Skeletal muscle tissue (tissue), 5 donors: ENCODE results near the gene SLC38A5. TPM values are rescaled to one million over a fixed set of nuclear protein-coding genes. Genes with fewer than 3 reads are reported as not detected.
"Not testable (repeated sequence)": the region's sequence is repeated elsewhere in the genome, so short reads cannot be mapped to it uniquely, and the experiment has no call there.

Experiments
- H3K27ac ChIP-seq: one replicate; pipeline ENCODE4 v1.7.0; 2013; ENCODE audit warnings: mild to moderate bottlenecking, low read depth, low read length, inconsistent platforms
- H3K27me3 ChIP-seq, 3 donors: one replicate each; pipeline ENCODE4 v1.7.0; 2013; ENCODE audit warnings: low read length in 3 of 3; ENCODE audit not compliant: control insufficient read depth in 3 of 3, insufficient read depth in 3 of 3
- H3K36me3 ChIP-seq, 3 donors: one replicate each; pipeline ENCODE4 v1.7.0; 2013; ENCODE audit warnings: low read length in 3 of 3; ENCODE audit not compliant: control insufficient read depth in 3 of 3, insufficient read depth in 3 of 3
- H3K4me1 ChIP-seq, 3 donors: one replicate each; pipeline ENCODE4 v1.7.0; 2013; ENCODE audit warnings: low read length in 3 of 3, mild to moderate bottlenecking in 3 of 3; ENCODE audit not compliant: control insufficient read depth in 3 of 3, insufficient read depth in 3 of 3
- H3K4me3 ChIP-seq, 3 donors: one replicate each; pipeline ENCODE4 v1.7.0; 2013; ENCODE audit warnings: low read length in 3 of 3
- H3K9ac ChIP-seq, 3 donors: one replicate each; pipeline ENCODE4 v1.7.0; 2013; ENCODE audit warnings: low read length in 3 of 3, mild to moderate bottlenecking in 3 of 3, moderate library complexity in 2 of 3, low read depth in 1 of 3
- H3K9me3 ChIP-seq, 3 donors: one replicate each; pipeline ENCODE4 v1.7.0; 2013; ENCODE audit warnings: low read length in 3 of 3; ENCODE audit not compliant: control insufficient read depth in 3 of 3
- small RNA-seq: library from RNA; depleted of rRNA; stranded (forward); fragments of <200 nt; gene quantifications from one replicate; pipeline ENCODE3, GENCODE V24; 2014
- total RNA-seq: library from RNA; depleted of rRNA; stranded (reverse); fragments of >200 nt; gene quantifications from one replicate; pipeline ENCODE4 v1.2.3, GENCODE V29; 2014
- donor health status: Osteomylitis.

Gene SLC38A5
- total RNA-seq, 1 donor from 2014 or later: 6.3 TPM

- not testable (repeated sequence) for H3K27me3 ChIP-seq, H3K9me3 ChIP-seq, H3K4me1 ChIP-seq, H3K4me3 ChIP-seq, H3K9ac ChIP-seq, H3K36me3 ChIP-seq, H3K27ac ChIP-seq
Observed at GRCh38 chrX:48430166-48430565, 39.9 kb downstream of the SLC38A5 start.

DNA sequence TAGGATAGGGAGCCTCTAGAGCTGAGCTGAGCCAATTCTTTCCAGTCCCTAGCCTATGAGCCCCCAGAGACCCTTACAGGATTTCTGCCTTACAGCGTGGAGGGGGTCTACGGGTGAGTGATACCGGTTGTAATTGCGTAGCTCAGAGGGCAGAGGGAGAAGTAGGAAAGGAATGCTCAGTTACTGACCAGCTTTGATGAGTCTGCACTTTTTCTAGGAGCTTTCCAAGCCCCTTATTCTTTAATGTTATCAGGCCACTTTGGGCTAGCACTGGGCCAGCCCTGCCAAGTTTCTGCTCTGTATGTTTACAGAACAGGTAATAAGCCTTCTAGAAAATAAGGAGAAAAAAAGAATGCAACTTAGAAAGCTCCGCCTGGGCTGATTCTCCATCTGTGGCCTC is 40.5 kb downstream of the SLC38A5 start:
- H3K9me3 ChIP-seq, H3K4me1 ChIP-seq, H3K27ac ChIP-seq, H3K27me3 ChIP-seq, H3K9ac ChIP-seq, H3K4me3 ChIP-seq, H3K36me3 ChIP-seq: not testable (repeated sequence)

DNA sequence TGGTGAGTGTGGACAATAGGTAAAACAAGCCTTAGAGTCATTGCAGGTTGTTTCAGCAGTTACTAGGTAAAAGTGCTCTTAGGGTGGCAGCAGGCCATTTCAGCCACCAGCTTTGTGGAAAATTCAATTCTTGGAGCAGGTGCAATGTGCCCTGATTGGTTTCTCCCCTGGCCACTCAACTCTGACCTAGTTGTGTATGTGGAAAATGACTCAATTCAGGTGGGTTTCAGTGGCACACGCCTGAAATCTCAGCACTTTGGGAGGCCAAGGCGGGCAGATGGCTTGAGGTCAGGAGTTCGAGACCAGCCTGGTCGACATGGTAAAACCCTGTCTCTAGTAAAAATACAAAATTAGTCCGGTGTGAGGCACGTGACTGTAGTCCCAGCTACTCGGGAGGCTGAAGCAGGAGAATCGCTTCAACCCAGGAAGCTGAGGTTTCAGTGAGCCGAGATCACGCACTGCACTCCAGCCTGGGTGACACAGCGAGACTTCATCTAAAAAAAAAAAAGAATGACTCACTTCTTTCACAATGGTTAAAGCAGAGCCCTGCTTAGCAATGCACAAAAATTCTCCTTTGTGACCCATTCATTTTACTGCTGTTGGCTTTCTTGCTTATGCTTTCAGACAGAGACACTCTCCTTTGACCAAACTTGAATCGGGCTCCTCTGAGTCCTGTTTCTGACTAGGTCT is 42.9 kb downstream of the SLC38A5 start:
- H3K9me3 ChIP-seq, H3K27me3 ChIP-seq, H3K27ac ChIP-seq: not testable (repeated sequence)

DNA sequence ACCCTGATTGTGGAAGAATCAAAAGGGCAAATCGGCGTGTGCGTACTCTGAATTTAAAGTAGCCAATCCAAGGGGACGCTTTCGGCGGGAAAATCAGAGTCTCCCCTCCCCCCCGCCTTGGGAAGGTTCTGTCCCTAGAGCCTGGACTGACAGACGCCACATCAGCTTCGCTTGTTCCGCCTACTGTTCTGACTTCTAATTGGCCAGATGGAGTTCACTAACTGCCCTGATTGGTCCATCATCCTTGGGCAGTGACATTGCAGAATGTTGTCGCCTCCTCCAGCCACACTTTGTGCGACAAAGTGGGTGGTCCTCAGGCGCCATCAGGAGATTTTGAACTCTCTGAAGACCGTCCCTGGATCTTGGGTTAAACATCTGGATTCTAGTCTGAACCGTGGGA is 58.2 kb downstream of the SLC38A5 start, which contains the start of gene SSX4B:
Gene SSX4B (minus strand): TSS at position 101 of the 400 bp plus-strand sequence. CDS start 588 bp downstream, outside the sequence.
- not testable (repeated sequence) for H3K9me3 ChIP-seq, H3K9ac ChIP-seq, H3K36me3 ChIP-seq, H3K4me1 ChIP-seq, H3K4me3 ChIP-seq, H3K27ac ChIP-seq, H3K27me3 ChIP-seq

More for the DNA sequence above, 42.9 kb downstream of the SLC38A5 start:
- not testable (repeated sequence) for H3K4me1 ChIP-seq, H3K9ac ChIP-seq, H3K36me3 ChIP-seq, H3K4me3 ChIP-seq

Small RNA genes lying within 50 kb of the gene (small RNA-seq; reads per million reads assigned to genes)
- gene AL606490.4: not detected

Other genes starting within 250 kb of the SLC38A5 start
- gene SSX1, start 214.9 kb downstream of the SLC38A5 start, total RNA-seq: not detected
- not detected for gene SSX3, start 113.6 kb downstream of the SLC38A5 start, total RNA-seq
- not detected for gene SSX4, start 86.7 kb downstream of the SLC38A5 start, total RNA-seq
- gene SSX4B, start 58.3 kb downstream of the SLC38A5 start, total RNA-seq: not detected
- gene FTSJ1, start 5.9 kb upstream of the SLC38A5 start, total RNA-seq: 20.9 TPM
- gene PORCN, start 38.7 kb upstream of the SLC38A5 start, total RNA-seq: 1.0 TPM
- 21.4 TPM for gene EBP, start 51.5 kb upstream of the SLC38A5 start, total RNA-seq
- gene TBC1D25, start 69.5 kb upstream of the SLC38A5 start, total RNA-seq: 2.1 TPM
- gene RBM3, start 104.2 kb upstream of the SLC38A5 start, total RNA-seq: 196 TPM
- gene WDR13, start 127.2 kb upstream of the SLC38A5 start, total RNA-seq: 50.6 TPM
- 1.0 TPM for gene WAS, start 213.5 kb upstream of the SLC38A5 start, total RNA-seq
- gene SUV39H1, start 226.5 kb upstream of the SLC38A5 start, total RNA-seq: 2.6 TPM